HepG2 (cell line): Measurements from ENCODE around the gene CASP5. TPM values are rescaled to one million over a fixed set of nuclear protein-coding genes. Genes with fewer than 3 reads are reported as not detected.
A peak's percentile ranks its signal among the peaks of the same experiment; 100 is the strongest.

Source experiments
- AGO1 ChIP-seq: fragments of 200-400 bp; formaldehyde crosslinking; IDR thresholded peaks from 2 replicates; pipeline ENCODE4 v1.6.1; 2017; ENCODE audit warnings: mild to moderate bottlenecking, low read depth, low read length, moderate library complexity; ENCODE audit not compliant: poor library complexity, severe bottlenecking
- AGO2 ChIP-seq: fragments of 200-400 bp; formaldehyde crosslinking; optimal IDR thresholded peaks from 2 replicates; pipeline ENCODE3; 2017; ENCODE audit warnings: mild to moderate bottlenecking, low read depth, low read length, moderate library complexity
- AHDC1 ChIP-seq: sonication (generic); formaldehyde crosslinking; IDR thresholded peaks from 2 replicates; pipeline ENCODE4 v1.5.1; 2020; ENCODE audit warnings: mild to moderate bottlenecking, missing genetic modification reagents, borderline replicate concordance
- ASH2L ChIP-seq: fragments of 300-600, 200-600 bp; sonication (generic); IDR thresholded peaks from 2 replicates; pipeline ENCODE4 v1.7.0; 2017; ENCODE audit warnings: low read depth, mild to moderate bottlenecking, moderate library complexity, mixed read lengths, low read length; ENCODE audit not compliant: insufficient read length
- DDIT3 ChIP-seq: sonication (generic); formaldehyde crosslinking; IDR thresholded peaks from 2 replicates; pipeline ENCODE4 v1.4.0; 2020; ENCODE audit warnings: mild to moderate bottlenecking, missing genetic modification reagents
- GTF3A ChIP-seq: sonication (generic); formaldehyde crosslinking; conservative IDR thresholded peaks from 2 replicates; pipeline ENCODE4 v1.4.0; 2020; ENCODE audit warnings: mild to moderate bottlenecking, missing genetic modification reagents
- NPAS2 ChIP-seq: sonication (generic); formaldehyde crosslinking; IDR thresholded peaks from 2 replicates; pipeline ENCODE4 v1.8.0; 2022; ENCODE audit warnings: mild to moderate bottlenecking, missing genetic modification reagents, borderline replicate concordance
- PLSCR1 ChIP-seq: sonication (generic); formaldehyde crosslinking; IDR thresholded peaks from 2 replicates; pipeline ENCODE4 v1.5.0; 2020; ENCODE audit warnings: missing genetic modification reagents, mild to moderate bottlenecking, borderline replicate concordance
- REL ChIP-seq: sonication (generic); formaldehyde crosslinking; conservative IDR thresholded peaks from 2 replicates; pipeline ENCODE4 v1.8.0; 2022; ENCODE audit warnings: mild to moderate bottlenecking, missing genetic modification reagents, moderate library complexity
- SALL2 ChIP-seq: sonication (generic); formaldehyde crosslinking; IDR thresholded peaks from 2 replicates; pipeline ENCODE4 v1.8.1; 2023; ENCODE audit warnings: mild to moderate bottlenecking, missing genetic modification reagents, inconsistent platforms
- TEAD3 ChIP-seq: optimal IDR thresholded peaks from 2 replicates; pipeline ENCODE3; 2016; ENCODE audit warnings: borderline replicate concordance
- ZMYM4 ChIP-seq: sonication (generic); formaldehyde crosslinking; IDR thresholded peaks from 2 replicates; pipeline ENCODE4 v1.8.1; 2023; ENCODE audit warnings: mild to moderate bottlenecking, missing genetic modification reagents
- ZNF101 ChIP-seq: sonication (generic); formaldehyde crosslinking; IDR thresholded peaks from 2 replicates; pipeline ENCODE4 v1.4.0; 2020; ENCODE audit warnings: mild to moderate bottlenecking, low read depth, missing genetic modification reagents, borderline replicate concordance
- ZNF205 ChIP-seq: IDR thresholded peaks from 2 replicates; pipeline ENCODE4 v1.6.1; 2018; ENCODE audit warnings: missing biosample characterization, missing genetic modification reagents
- ZNF343 ChIP-seq: sonication (generic); formaldehyde crosslinking; IDR thresholded peaks from 2 replicates; pipeline ENCODE4 v1.4.0; 2020; ENCODE audit warnings: mild to moderate bottlenecking, missing genetic modification reagents
- ZNF460 ChIP-seq: sonication (generic); formaldehyde crosslinking; IDR thresholded peaks from 2 replicates; pipeline ENCODE4 v1.5.1; 2020; ENCODE audit warnings: missing genetic modification reagents, mild to moderate bottlenecking, borderline replicate concordance
- ZNF564 ChIP-seq: sonication (generic); formaldehyde crosslinking; IDR thresholded peaks from 2 replicates; pipeline ENCODE4 v1.8.1; 2023; ENCODE audit warnings: mild to moderate bottlenecking, missing genetic modification reagents
- ZNF678 ChIP-seq: sonication (generic); formaldehyde crosslinking; IDR thresholded peaks from 2 replicates; pipeline ENCODE4 v1.4.0; 2020; ENCODE audit warnings: mild to moderate bottlenecking, missing genetic modification reagents
- ZNF737 ChIP-seq: sonication (generic); formaldehyde crosslinking; IDR thresholded peaks from 2 replicates; pipeline ENCODE4 v1.5.0; 2020; ENCODE audit warnings: missing genetic modification reagents, mild to moderate bottlenecking, borderline replicate concordance
- ZNF761 ChIP-seq: sonication (generic); formaldehyde crosslinking; conservative IDR thresholded peaks from 2 replicates; pipeline ENCODE4 v1.4.0; 2020; ENCODE audit warnings: mild to moderate bottlenecking, missing genetic modification reagents
- ZNF772 ChIP-seq: sonication (generic); formaldehyde crosslinking; IDR thresholded peaks from 2 replicates; pipeline ENCODE4 v1.5.0; 2020; ENCODE audit warnings: mild to moderate bottlenecking, missing genetic modification reagents
- polyA plus RNA-seq, 8 experiments: library from polyadenylated mRNA; depleted of rRNA in 3 of 8; stranded (reverse) in 7 of 8; unstranded in 1 of 8; fragments of >200 nt; fragmentation: Illumina TruSeq in 4 of 8; extraction: Trizol in 4 of 8; gene quantifications; 2 replicates each; pipeline versions ENCODE4 v1.2.1 to v1.2.3, GENCODE V29; 2011 to 2016; ENCODE audit warnings: low read depth in 4 of 8, missing spikeins in 1 of 8, mixed read lengths in 1 of 8; ENCODE audit not compliant: insufficient read depth in 1 of 8
- total RNA-seq, 5 experiments: library from RNA; depleted of rRNA; stranded (reverse); fragments of >200 nt; fragmentation: Illumina TruSeq; extraction: Trizol; gene quantifications; 2 replicates each; pipeline ENCODE4 v1.2.3, GENCODE V29; 2016; ENCODE audit warnings: low read depth in 1 of 5

The CASP5 gene
- total and polyA plus RNA-seq, 2 of the 13 experiments (the other 11 are each of a cell fraction or from before 2014, with no cell fraction given), result not detected

- TF ChIP-seq AHDC1 (CRISPR knock-in tag), result peak; percentile 54; the same call in 1 of the 2 replicates
- TF ChIP-seq AGO1, result no peak
- no peak for TF ChIP-seq GTF3A (CRISPR knock-in tag)
- no peak for TF ChIP-seq ZNF564 (CRISPR knock-in tag)
- TF ChIP-seq ASH2L, result peak; percentile 40
- peak; percentile 43; the same call in 1 of the 2 replicates for TF ChIP-seq ZMYM4
- TF ChIP-seq NPAS2 (CRISPR knock-in tag), result no peak
- TF ChIP-seq SALL2, result no peak
- no peak for TF ChIP-seq ZNF761
- TF ChIP-seq ZNF460 (CRISPR knock-in tag), result no peak
- no peak for TF ChIP-seq TEAD3
- TF ChIP-seq ZNF205 (CRISPR knock-in tag), result no peak
- peak; percentile 29; the same call in 1 of the 2 replicates for TF ChIP-seq ZNF737 (CRISPR knock-in tag)
- TF ChIP-seq PLSCR1 (CRISPR knock-in tag), result no peak
- no peak for TF ChIP-seq ZNF772
- no peak for TF ChIP-seq REL (CRISPR knock-in tag)
- no peak for TF ChIP-seq ZNF101
- TF ChIP-seq DDIT3 (CRISPR knock-in tag), result no peak
- no peak for TF ChIP-seq ZNF678 (CRISPR knock-in tag)
- 0 out of 2 replicates have a peak, but pooled peaks have one; percentile 20 for TF ChIP-seq ZNF343
- TF ChIP-seq AGO2, result no peak
These were observed 53.9 kb downstream of the CASP5 start (continued) for GRCh38 chr11:104968856-104969776.
